HepG2 (cell line): ENCODE measurements around the gene KRTAP5-4. TPM values are rescaled to one million over a fixed set of nuclear protein-coding genes. Genes with fewer than 3 reads are reported as not detected.

ENCODE experiments used
- CBFB ChIP-seq: sonication (generic); formaldehyde crosslinking; IDR thresholded peaks from 2 replicates; pipeline ENCODE4 v1.4.0; 2020; ENCODE audit warnings: missing genetic modification reagents
- FUBP1 ChIP-seq: sonication (generic); formaldehyde crosslinking; IDR thresholded peaks from 2 replicates; pipeline ENCODE4 v1.5.1; 2020; ENCODE audit warnings: missing genetic modification reagents, mild to moderate bottlenecking, borderline replicate concordance
- KLF11 ChIP-seq: IDR thresholded peaks from 2 replicates; pipeline ENCODE4 v1.6.1; 2016; ENCODE audit warnings: missing compliant biosample characterization
- LCORL ChIP-seq, 2 experiments: fragments of 450-650 bp in 1 of 2; sonication (generic) in 1 of 2; formaldehyde crosslinking in 1 of 2; IDR thresholded peaks; 2 replicates each; pipeline versions ENCODE4 v1.5.0 to v1.6.1; 2017 to 2020; ENCODE audit warnings: antibody characterized with exemption in 1 of 2, missing genetic modification reagents in 1 of 2
- MTF1 ChIP-seq: sonication (generic); formaldehyde crosslinking; IDR thresholded peaks from 2 replicates; pipeline ENCODE4 v1.5.0; 2020; ENCODE audit warnings: missing genetic modification reagents
- NFYB ChIP-seq: sonication (generic); formaldehyde crosslinking; IDR thresholded peaks from 2 replicates; pipeline ENCODE4 v1.4.0; 2020; ENCODE audit warnings: missing genetic modification reagents
- RBFOX2 ChIP-seq: fragments of 200-400 bp; formaldehyde crosslinking; IDR thresholded peaks from 2 replicates; pipeline ENCODE4 v1.6.1; 2017; ENCODE audit warnings: low read depth, mild to moderate bottlenecking, low read length
- RCOR2 ChIP-seq: IDR thresholded peaks from 2 replicates; pipeline ENCODE4 v1.6.1; 2016; ENCODE audit warnings: missing biosample characterization, missing genetic modification reagents
- TSC22D2 ChIP-seq: sonication (generic); formaldehyde crosslinking; IDR thresholded peaks from 2 replicates; pipeline ENCODE4 v1.5.1; 2020; ENCODE audit warnings: missing genetic modification reagents, mild to moderate bottlenecking, borderline replicate concordance
- ZBTB43 ChIP-seq: sonication (generic); formaldehyde crosslinking; conservative IDR thresholded peaks from 2 replicates; pipeline ENCODE4 v1.4.0; 2020; ENCODE audit warnings: missing genetic modification reagents
- ZNF224 ChIP-seq: sonication (generic); formaldehyde crosslinking; IDR thresholded peaks from 2 replicates; pipeline ENCODE4 v1.5.0; 2020; ENCODE audit warnings: mild to moderate bottlenecking, missing genetic modification reagents
- ZNF251 ChIP-seq: sonication (generic); formaldehyde crosslinking; IDR thresholded peaks from 2 replicates; pipeline ENCODE4 v1.9.0; 2021; ENCODE audit warnings: mild to moderate bottlenecking, missing genetic modification reagents
- ZNF253 ChIP-seq: sonication (generic); formaldehyde crosslinking; IDR thresholded peaks from 2 replicates; pipeline ENCODE4 v1.8.0; 2022; ENCODE audit warnings: mild to moderate bottlenecking, missing genetic modification reagents, borderline replicate concordance
- ZNF281 ChIP-seq: sonication (generic); formaldehyde crosslinking; IDR thresholded peaks from 2 replicates; pipeline ENCODE4 v1.4.0; 2020; ENCODE audit warnings: missing genetic modification reagents, borderline replicate concordance
- ZNF513 ChIP-seq: sonication (generic); formaldehyde crosslinking; conservative IDR thresholded peaks from 2 replicates; pipeline ENCODE4 v1.5.0; 2020; ENCODE audit warnings: missing genetic modification reagents
- ZNF713 ChIP-seq: sonication (generic); formaldehyde crosslinking; IDR thresholded peaks from 2 replicates; pipeline ENCODE4 v1.4.0; 2020; ENCODE audit warnings: mild to moderate bottlenecking, missing genetic modification reagents
- ZNF792 ChIP-seq: IDR thresholded peaks from 2 replicates; pipeline ENCODE4 v1.6.1; 2016
- ZSCAN21 ChIP-seq: sonication (generic); formaldehyde crosslinking; IDR thresholded peaks from 2 replicates; pipeline ENCODE4 v1.8.0; 2022; ENCODE audit warnings: mild to moderate bottlenecking, missing genetic modification reagents, moderate library complexity, borderline replicate concordance
- polyA plus RNA-seq, 8 experiments: library from polyadenylated mRNA; depleted of rRNA in 3 of 8; stranded (reverse) in 7 of 8; unstranded in 1 of 8; fragments of >200 nt; fragmentation: Illumina TruSeq in 4 of 8; extraction: Trizol in 4 of 8; gene quantifications; 2 replicates each; pipeline versions ENCODE4 v1.2.1 to v1.2.3, GENCODE V29; 2011 to 2016; ENCODE audit warnings: low read depth in 4 of 8, missing spikeins in 1 of 8, mixed read lengths in 1 of 8; ENCODE audit not compliant: insufficient read depth in 1 of 8
- total RNA-seq, 5 experiments: library from RNA; depleted of rRNA; stranded (reverse); fragments of >200 nt; fragmentation: Illumina TruSeq; extraction: Trizol; gene quantifications; 2 replicates each; pipeline ENCODE4 v1.2.3, GENCODE V29; 2016; ENCODE audit warnings: low read depth in 1 of 5

Gene KRTAP5-4
- total and polyA plus RNA-seq, 2 of the 13 experiments (the other 11 are each of a cell fraction or from before 2014, with no cell fraction given), result not detected

- TF ChIP-seq FUBP1 (CRISPR knock-in tag) (no peak), ZBTB43 (CRISPR knock-in tag) (no peak), ZNF792 (CRISPR knock-in tag) (no peak), RCOR2 (0 out of 2 replicates have a peak, but pooled peaks have one; percentile 22), ZSCAN21 (peak; percentile 54; the same call in 1 of the 2 replicates), ZNF513 (CRISPR knock-in tag) (0 out of 2 replicates have a peak, but pooled peaks have one; percentile 41), NFYB (CRISPR knock-in tag) (no peak), LCORL (IDR thresholded peaks at IDR 0.05) (no peak), LCORL (CRISPR knock-in tag; IDR thresholded peaks at IDR 0.05) (peak; percentile 49; the same call in 1 of the 2 replicates), TSC22D2 (CRISPR knock-in tag) (peak; percentile 51; the same call in 1 of the 2 replicates), MTF1 (CRISPR knock-in tag) (no peak), ZNF253 (CRISPR knock-in tag) (no peak), RBFOX2 (no peak), ZNF713 (CRISPR knock-in tag) (peak; percentile 68; the same call in 1 of the 2 replicates), ZNF281 (CRISPR knock-in tag) (no peak), CBFB (CRISPR knock-in tag) (no peak), KLF11 (CRISPR knock-in tag) (peak; percentile 83), ZNF224 (CRISPR knock-in tag) (no peak; the same call in 1 of the 2 replicates), ZNF251 (CRISPR knock-in tag) (no peak)
Observed at GRCh38 chr11:1652771-1653540, 31.0 kb upstream of the KRTAP5-4 start (continued).
